AG04450 (cell line): ENCODE measurements around the gene AKAP12. TPM values are rescaled to one million over a fixed set of nuclear protein-coding genes. Genes with fewer than 3 reads are reported as not detected.

Experiments used
- CTCF ChIA-PET: fragments of 300-600, 350-600 bp; formaldehyde crosslinking; extraction: SDS; loops from one replicate; lab custom pipeline; 2022; ENCODE audit warnings: antibody characterized with exemption, inconsistent platforms; lab: Charles Lee
- POLR2A ChIA-PET: fragments of 350-600 bp; formaldehyde crosslinking; extraction: SDS; loops from one replicate; lab custom pipeline; 2021; ENCODE audit warnings: antibody characterized with exemption, inconsistent platforms; lab: Yijun Ruan, JAX
- DNase-seq: peaks from one replicate; pipeline ENCODE4 v3.0.0-alpha.2; 2011; ENCODE audit warnings: low read depth, low spot score
- H3K27ac ChIP-seq: one replicate; pipeline ENCODE4 v1.5.1; 2012; ENCODE audit warnings: low read depth, low read length, control low read depth
- H3K27me3 ChIP-seq: one replicate; pipeline ENCODE4 v1.6.0; 2012; ENCODE audit warnings: low read length; ENCODE audit not compliant: control insufficient read depth, insufficient read depth
- H3K4me3 ChIP-seq: 2 replicates; pipeline ENCODE4 v1.5.1; 2011; ENCODE audit warnings: mild to moderate bottlenecking, low read depth, low read length, control low read depth
- H3K9me3 ChIP-seq: 2 replicates; pipeline ENCODE4 v1.5.1; 2012; ENCODE audit warnings: low read length; ENCODE audit not compliant: control insufficient read depth, insufficient read depth
- CTCF ChIP-seq: IDR thresholded peaks from 2 replicates; pipeline ENCODE4 v1.5.1; 2011; ENCODE audit warnings: low read depth, low read length, control low read depth, inconsistent platforms
- polyA plus RNA-seq: library from polyadenylated mRNA; depleted of rRNA; stranded (reverse); fragments of >200 nt; gene quantifications from 2 replicates; pipeline ENCODE4 v1.2.3, GENCODE V29; 2011

Gene AKAP12
- polyA plus RNA-seq, 1 experiment = 73.2 TPM

- POLR2A ChIA-PET = interaction anchor here (0.6 kb wide), 1 partner anchor 26 kb away, joined by 3 read pairs; no protein-coding TSS in a partner anchor
- Histone ChIP-seq H3K9me3 (no peaks in the 10 kb centered on the region), H3K27ac (no peak overlapping the region), H3K27me3 (no peaks in the 10 kb centered on the region), H3K4me3 (no peak overlapping the region)
- no peak for TF ChIP-seq CTCF
- no peak for DNase-seq
- CTCF ChIA-PET = interaction anchor here (0.6 to 1.7 kb wide), 12 partner anchors 8 to 540 kb away, joined by 3 to 8 read pairs (median 3); no protein-coding TSS in a partner anchor
Measured at GRCh38 chr6:151357758-151358436, 118.1 kb downstream of the AKAP12 start.

- no peak for TF ChIP-seq CTCF
- no peak overlapping the region for H3K4me3 ChIP-seq
- ChIA-PET POLR2A (no interaction called here), CTCF (interaction anchor here (0.5 to 1.2 kb wide), 9 partner anchors 8 to 541 kb away, joined by 3 to 5 read pairs (median 3); no protein-coding TSS in a partner anchor)
- no peak for DNase-seq
- H3K9me3 ChIP-seq = no peaks in the 10 kb centered on the region
- H3K27ac ChIP-seq = no peak overlapping the region
- no peaks in the 10 kb centered on the region for H3K27me3 ChIP-seq
Measured at GRCh38 chr6:151358475-151358874, 118.7 kb downstream of the AKAP12 start.

GRCh38 chr6:151359486-151359885 is 119.7 kb downstream of the AKAP12 start:
- POLR2A ChIA-PET = no interaction called here
- Histone ChIP-seq H3K9me3 (no peaks in the 10 kb centered on the region), H3K4me3 (no peak overlapping the region), H3K27ac (no peak overlapping the region), H3K27me3 (no peaks in the 10 kb centered on the region)
- DNase-seq = no peak
- no peak for TF ChIP-seq CTCF
- CTCF ChIA-PET = interaction anchor here (0.7 to 1.2 kb wide), 2 partner anchors 9 to 778 kb away, joined by 3 to 4 read pairs; no protein-coding TSS in a partner anchor

- no peaks in the 10 kb centered on the region for H3K27me3 ChIP-seq
- no peak for TF ChIP-seq CTCF
- no peak overlapping the region for H3K4me3 ChIP-seq
- DNase-seq = no peak
- ChIA-PET POLR2A (interaction anchor here (0.6 kb wide), 1 partner anchor 40 kb away, joined by 3 read pairs; no protein-coding TSS in a partner anchor), CTCF (no interaction called here)
- no peak overlapping the region for H3K27ac ChIP-seq
- H3K9me3 ChIP-seq = no peaks in the 10 kb centered on the region
Measured at GRCh38 chr6:151365233-151365632, 125.5 kb downstream of the AKAP12 start.

- Histone ChIP-seq H3K27ac (no peak overlapping the region), H3K4me3 (no peak overlapping the region), H3K9me3 (no peaks in the 10 kb centered on the region), H3K27me3 (no peaks in the 10 kb centered on the region)
- no peak for DNase-seq
- ChIA-PET POLR2A (no interaction called here), CTCF (interaction anchor here (0.6 to 1.9 kb wide), 12 partner anchors 8 to 554 kb away, joined by 3 to 16 read pairs (median 4); no protein-coding TSS in a partner anchor)
- peak; percentile 35 for TF ChIP-seq CTCF
Measured at GRCh38 chr6:151370509-151371078, 130.8 kb downstream of the AKAP12 start.
